ENCODE results near the gene NFX1.
A peak's percentile ranks its signal among the peaks of the same experiment; 100 is the strongest.
"Not testable (repeated sequence)": the region's sequence is repeated elsewhere in the genome, so short reads cannot be mapped to it uniquely, and the experiment has no call there.

NFX1 gene

GRCh38 chr9:33386998-33387397 is 96.7 kb downstream of the NFX1 start:
- DNase-seq: not testable (repeated sequence)

DNA sequence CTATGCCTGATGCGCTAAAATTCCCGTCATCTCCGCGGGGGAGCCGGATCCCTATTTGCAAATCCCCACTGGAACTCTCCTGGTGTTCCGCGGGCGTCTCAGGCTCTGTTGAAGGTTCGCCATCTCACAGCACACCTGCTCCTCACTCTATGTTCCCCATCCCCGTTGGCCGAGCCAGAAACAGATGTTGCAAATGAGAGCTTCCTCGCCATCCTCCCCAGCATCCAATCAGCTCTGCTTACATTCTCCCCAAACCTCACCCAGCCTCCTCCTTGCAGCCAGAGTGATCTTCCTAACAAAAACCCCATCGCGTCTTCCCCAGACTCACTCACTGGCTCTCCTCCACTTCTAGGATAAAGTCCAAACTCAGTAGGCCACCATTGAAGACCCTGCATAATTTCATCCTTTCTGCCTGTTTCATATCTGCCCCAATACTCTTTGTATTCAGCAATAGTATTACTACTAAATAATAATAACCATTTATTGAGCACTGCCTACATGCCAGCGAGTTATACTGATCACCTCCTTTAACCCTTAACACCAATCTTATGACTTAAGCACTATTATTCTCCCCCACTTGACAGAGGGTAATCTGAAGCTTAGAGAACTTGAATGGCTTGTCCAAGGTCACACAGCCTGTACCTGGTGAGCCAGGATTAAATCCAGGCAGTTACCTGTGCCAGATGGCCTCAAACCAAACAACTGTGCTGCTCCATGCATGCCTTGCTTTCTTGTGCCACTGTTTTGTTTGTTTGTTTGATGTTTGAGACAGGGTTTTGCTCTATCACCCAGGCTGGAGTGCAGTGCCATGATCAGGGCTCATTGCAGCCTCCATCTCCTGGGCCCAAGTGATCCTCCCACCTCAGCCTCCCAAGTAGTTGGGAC is 98.0 kb downstream of the NFX1 start:
- DNase-seq: peak in 2 of 56 donors; percentile 19 to 39

DNA sequence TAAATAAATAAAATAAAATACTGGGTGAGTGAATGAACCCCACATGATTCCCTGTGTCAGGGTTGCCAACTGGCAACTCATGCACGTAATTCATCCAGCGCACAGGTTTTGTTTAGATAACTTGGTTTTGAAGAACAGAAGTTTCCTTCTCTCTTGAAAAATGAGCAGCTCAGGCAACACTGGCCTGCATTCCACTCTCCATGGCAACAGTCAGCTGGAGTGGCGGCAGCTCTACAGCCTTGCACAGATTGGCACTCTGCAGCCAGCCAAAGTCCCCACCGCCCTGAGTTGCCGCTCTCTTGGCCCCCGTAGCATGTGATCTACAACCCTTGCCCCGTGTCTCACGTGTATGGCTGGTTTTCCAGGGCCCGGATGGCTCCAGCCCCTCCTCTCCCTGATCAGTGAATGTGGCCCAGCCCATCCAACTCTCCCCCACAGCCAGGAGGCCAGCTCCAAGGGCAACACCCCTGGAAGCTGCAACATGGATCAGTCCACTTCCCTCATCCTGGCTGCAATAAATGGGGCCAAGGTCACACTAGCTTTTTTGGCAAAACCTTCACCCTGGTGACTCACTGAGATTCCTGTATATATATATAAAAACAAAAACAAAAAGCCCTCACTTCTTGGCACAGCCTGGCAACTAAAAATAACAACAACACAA is 100.9 kb downstream of the NFX1 start:
- peak in 42 of 56 donors; percentile 3 to 80 (median 37) for DNase-seq

- not testable (repeated sequence) for DNase-seq
These were observed 102.3 kb downstream of the NFX1 start for GRCh38 chr9:33392591-33393021.

- DNase-seq: no peak
These were observed 103.3 kb downstream of the NFX1 start for GRCh38 chr9:33393581-33393980.

DNA sequence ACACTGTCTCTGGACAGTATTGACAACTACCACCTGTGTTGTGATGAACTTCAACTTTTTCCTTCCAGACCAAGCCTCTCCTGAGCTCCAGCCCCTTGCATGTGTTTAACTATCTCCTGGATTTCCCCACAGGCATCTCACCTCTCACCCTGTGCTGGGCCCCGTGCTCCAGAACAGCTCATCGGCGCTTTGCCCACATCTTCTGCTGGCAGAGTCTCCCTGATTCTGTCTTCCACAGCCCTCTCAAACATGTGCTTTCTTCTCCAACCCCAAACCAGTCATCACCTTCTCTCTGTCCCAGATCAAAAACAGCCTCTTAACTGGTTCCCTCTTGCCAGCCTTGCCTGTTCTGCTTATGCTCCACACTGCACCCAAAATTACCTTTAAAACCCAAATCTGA is 103.7 kb downstream of the NFX1 start:
- not testable (repeated sequence) for DNase-seq

DNA sequence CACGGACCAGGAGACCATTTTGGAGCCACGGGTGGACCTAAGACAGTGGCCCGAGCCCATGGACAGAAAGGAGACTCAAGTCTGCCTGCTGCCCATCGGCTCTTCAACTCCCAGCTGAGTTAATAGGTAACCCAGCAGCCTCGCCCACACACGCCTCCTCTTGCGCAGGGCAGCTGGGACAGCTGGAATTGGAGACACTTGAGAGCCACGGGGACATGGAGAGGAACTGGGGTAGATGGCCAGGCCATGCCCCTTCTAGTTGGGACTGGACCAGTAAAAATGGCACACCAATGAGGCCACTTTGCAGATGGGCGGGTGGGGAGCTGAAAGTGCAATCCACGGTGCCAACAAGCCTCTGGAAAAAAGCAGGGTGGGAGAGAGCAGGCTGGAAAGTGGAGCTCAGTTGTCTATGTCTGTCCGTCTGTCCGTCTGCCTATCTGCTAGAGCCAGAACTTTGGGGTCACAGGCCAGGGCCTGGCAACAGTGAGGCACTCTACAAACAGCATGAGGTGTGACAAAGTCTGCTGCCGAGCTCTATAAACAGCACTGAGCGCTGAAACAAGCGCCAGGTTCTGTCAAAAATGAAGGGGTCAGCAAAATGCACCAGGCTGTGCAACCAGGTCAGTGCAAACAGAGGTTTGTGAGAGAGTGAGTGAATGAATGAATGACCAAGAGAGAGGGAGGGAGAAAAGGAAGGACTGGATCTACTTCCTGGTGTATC is 105.0 kb downstream of the NFX1 start:
- DNase-seq: not testable (repeated sequence)

GRCh38 chr9:33397801-33398200 is 107.5 kb downstream of the NFX1 start:
- DNase-seq: not testable (repeated sequence)

DNA sequence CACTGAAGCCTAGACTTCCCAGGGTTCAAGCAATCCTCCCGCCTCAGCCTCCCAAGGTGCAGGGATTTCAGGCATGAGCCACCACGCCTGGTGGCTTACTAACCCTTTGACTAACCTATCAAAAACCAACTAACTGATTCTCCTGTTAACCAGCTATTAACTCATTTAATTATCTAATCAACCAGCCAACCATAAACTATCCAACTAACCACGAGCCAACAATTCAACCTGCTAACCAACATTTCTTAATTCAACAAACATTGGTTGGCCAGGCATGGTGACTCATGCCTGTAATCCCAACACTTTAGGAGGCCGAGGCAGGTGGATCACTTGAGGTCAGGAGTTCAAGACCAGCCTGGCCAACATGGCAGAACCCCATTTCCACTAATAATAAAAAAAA is 108.7 kb downstream of the NFX1 start:
- DNase-seq: not testable (repeated sequence)

DNA sequence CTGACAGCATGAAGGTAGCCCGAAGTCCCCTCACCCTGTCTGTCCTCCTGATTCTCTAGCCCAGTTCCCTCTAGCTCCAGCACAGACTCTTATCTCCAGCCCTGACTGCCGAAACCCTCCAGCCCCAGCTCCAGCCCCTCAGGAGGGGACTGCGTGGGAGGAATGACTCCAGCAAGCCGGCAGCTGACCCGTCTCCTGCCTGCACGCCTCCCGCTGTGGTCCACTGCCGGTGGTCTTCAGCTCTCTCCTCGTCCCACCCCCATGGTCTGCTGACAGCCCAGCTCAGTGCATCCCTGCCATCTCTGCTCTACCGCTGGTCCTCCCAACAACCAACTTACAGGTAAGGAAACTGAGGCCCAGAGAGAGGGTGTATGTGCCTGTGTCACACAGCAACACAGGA is 111.5 kb downstream of the NFX1 start:
- not testable (repeated sequence) for DNase-seq

DNA sequence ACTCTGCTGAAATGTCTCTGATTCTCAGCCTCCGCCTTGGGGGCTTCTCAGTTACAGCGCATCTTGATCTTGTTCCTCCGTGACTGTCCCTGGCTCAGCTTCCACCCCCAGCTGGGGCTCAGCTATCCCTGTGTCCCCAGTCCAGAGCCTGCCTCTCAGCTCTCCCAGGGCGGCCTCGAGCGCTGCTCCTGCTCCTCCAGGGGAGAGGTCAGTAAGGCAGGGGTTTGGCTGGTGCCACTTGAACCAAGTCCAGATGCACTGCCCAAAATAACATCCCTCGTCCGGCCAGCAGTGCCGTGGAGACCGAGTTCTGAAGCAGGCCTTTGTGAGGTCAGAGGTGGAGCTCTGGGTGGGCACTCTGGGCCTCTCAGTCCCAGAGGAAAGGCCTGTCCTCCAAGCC is 112.1 kb downstream of the NFX1 start, which contains the start of gene AQP7:
Gene AQP7, minus strand, starts transcription at position 198 of the 400 bp plus-strand sequence. CDS start 1,306 bp downstream, outside the sequence.
- DNase-seq: not testable (repeated sequence)

DNA sequence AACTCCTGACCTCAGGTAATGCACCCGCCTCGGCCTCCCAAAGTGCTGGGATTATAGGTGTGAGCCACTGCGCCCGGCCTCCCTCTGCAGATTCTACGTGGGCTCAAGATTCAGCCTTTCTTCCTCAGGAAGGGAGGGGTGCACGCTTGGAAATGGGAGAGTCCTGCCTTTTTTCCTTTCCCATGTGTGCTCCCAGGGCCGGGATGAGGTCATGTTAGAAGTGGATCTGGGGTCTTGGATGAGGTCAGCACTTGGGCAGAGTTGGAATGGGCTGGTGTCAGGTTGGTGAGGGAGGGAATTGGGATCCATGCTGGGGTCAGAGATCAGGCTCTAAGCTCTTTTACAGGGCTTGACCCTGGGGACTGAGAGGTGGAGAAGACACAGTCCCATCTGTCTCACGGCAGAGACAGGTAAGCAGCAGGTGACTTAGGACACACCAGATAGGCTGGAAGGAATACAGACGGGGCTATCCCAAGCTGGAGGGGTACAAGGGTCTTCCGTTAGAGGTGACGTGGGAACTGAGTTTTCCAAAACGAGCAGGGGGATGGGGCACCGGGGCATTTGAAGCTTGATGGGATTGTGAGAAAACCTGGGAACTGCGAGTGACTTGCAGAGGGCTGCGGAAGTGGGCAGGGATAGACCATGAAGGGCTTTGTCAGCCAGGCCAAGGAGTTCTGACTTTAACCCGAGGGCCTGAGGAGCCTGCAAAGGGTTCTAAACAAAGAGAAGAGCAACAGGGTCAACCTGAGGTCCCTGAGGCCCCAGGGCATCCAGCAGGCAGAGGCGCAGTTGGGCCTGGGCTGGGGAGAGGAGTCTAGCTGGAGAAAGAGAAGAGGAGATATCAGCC is 113.8 kb downstream of the NFX1 start:
- DNase-seq: no peak

GRCh38 chr9:33404788-33405362 is 114.6 kb downstream of the NFX1 start:
- no peak for DNase-seq

DNA sequence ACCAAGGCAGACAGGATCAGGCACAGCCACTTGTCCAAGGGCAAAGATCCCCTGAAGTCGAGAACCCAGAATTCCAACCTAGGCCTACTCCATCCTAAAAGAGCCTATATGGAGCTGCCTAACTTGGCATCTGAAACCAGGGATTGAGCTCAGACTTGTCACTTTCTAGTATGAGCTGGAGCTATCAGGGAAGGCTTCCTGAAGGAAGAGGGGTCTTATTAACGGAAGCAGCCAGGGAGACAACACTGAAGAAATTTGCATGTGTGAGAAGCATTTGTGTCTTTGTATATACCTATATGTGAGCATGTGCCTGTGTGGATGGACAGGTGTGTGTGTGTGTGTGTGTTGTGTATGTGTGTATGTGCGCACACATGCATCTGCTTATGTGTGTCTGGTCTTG is 116.7 kb downstream of the NFX1 start:
- no peak for DNase-seq

DNA sequence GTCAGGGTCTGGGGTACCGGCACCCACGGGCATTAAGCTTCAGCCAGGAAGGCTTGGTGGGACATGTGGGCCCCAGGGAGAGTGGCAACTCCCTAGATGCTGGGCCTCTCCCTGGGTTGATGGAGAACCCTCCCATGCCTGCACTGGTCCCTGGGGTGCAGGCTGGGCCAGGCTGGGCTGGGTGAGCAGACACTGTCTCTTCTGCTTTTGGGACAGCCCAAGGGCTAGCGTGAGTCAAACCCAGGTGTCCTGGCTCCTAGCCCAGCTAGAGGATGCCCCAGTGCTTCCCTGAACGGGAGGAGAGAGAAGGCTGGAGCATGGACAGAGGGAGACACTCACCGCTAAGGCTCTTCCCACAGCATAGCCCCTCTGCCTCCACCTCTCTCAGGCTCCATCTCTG is 117.8 kb downstream of the NFX1 start:
- no peak for DNase-seq

- DNase-seq: no peak
These were observed 124.0 kb downstream of the NFX1 start for GRCh38 chr9:33414268-33414667.

- peak in 1 of 56 donors; percentile 49 for DNase-seq
These were observed 124.7 kb downstream of the NFX1 start for GRCh38 chr9:33414889-33415500.

- peak in 22 of 56 donors; percentile 2 to 56 (median 17) for DNase-seq
These were observed 125.3 kb downstream of the NFX1 start for GRCh38 chr9:33415501-33416038.

GRCh38 chr9:33416996-33417395 is 126.7 kb downstream of the NFX1 start:
- no peak for DNase-seq

DNA sequence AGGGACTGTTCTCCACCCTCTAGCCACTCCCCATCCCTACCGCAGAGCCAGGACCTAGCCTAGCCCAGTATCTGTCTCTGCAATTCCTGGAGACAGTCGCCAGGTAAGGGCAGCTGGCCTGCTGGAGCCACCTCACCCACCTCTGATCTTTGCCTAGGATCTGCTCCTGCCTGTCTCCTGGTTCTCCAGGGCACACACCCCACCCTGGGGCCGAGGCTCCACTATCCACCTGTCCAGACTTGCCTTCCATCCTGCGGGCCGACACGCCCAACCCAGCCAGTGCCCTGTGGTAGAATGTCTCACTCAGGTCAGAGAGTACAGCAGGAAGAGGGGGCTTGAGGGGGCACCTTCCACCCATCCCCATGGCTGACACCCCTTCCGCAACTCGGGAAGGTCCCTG is 127.8 kb downstream of the NFX1 start:
- DNase-seq: no peak

Measured in amygdala (tissue), 56 donors.